Large intestine (tissue), 3 donors: ENCODE results near the gene CNOT6L. TPM values are rescaled to one million over a fixed set of nuclear protein-coding genes. Genes with fewer than 3 reads are reported as not detected.

Experiments used
- DNase-seq, 2 donors: peaks; one replicate each; pipeline versions ENCODE4 v3.0.0 to v3.0.0-alpha.2; 2013
- H3K27ac ChIP-seq: one replicate; pipeline ENCODE4 v1.5.1; 2013; ENCODE audit warnings: low read length
- H3K27me3 ChIP-seq: 2 replicates; pipeline ENCODE4 v1.6.1; 2013; ENCODE audit warnings: low read length; ENCODE audit not compliant: control insufficient read depth, insufficient read depth
- H3K36me3 ChIP-seq: 2 replicates; pipeline ENCODE4 v1.6.1; 2013; ENCODE audit warnings: low read length; ENCODE audit not compliant: control insufficient read depth, insufficient read depth
- H3K4me1 ChIP-seq: one replicate; pipeline ENCODE4 v1.6.1; 2013; ENCODE audit warnings: low read length; ENCODE audit not compliant: control insufficient read depth, insufficient read depth
- H3K4me3 ChIP-seq: one replicate; pipeline ENCODE4 v1.5.1; 2013; ENCODE audit warnings: low read length
- H3K9me3 ChIP-seq: one replicate; pipeline ENCODE4 v1.6.1; 2013; ENCODE audit warnings: mild to moderate bottlenecking, low read depth, low read length, moderate library complexity; ENCODE audit not compliant: control insufficient read depth
- WGBS: methylation state at CpG from one replicate; pipeline ENCODE4 v1.1.5; 2013; ENCODE audit warnings: low lambda C conversion rate; ENCODE audit not compliant: insufficient coverage; 5-methylcytosine and 5-hydroxymethylcytosine counted together
- polyA plus RNA-seq: library from polyadenylated mRNA; unstranded; fragments of 120-200 nt; gene quantifications from one replicate; pipeline ENCODE4 v1.2.1, GENCODE V29; 2013

CNOT6L gene
- polyA plus RNA-seq, 1 donor: 29.5 TPM

DNA sequence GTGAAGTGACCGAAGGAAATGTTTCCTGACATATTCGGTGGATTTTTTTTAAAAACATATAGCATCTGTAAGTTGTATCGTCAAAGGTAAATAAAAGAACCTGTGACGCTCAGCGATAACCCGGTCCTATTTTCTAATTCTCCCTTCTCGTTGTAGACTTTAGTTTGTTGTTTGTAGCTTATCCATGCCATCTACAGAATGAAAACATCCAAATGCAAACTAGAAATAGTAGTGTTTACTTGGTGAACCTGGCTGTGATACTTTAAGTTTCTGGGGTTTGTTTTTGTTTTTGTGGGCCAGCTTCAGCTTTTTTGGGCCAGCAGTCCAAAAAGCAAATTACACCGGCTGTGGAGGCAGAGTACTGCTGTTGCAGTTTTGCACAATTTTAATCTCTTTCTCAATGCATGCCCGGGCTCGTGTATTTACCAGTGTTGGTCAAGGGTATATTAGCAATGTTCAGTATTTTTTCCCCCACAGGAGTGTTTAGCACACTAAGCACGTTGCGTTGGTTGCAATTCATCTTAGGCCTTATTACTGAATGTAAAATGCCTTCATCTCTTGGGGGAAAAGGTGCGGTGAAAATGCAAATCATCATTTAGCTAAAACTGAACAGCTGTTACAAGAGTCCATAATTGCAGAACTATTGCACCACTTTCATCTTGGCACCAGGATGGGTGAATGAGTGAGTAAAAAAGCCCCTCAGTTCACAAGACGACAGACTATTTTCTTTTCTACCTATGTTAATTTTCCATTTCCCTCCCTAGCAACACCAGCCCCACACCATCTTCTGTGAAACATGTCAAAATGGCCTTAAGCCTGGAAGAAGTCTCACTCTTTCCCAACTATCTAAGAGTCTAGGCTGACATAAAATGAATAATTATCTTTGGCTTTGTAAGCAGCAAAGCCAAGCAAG lies 1.7 kb upstream of the CNOT6L start:
- whole genome bisulfite sequencing: 0% methylated on average over 4 of the region's 14 CpGs
- Histone ChIP-seq H3K36me3 (no peaks in the 10 kb centered on the region), H3K27ac (peak overlapping the region; percentile 95), H3K4me1 (peaks cover 9% of the 10 kb centered on the region), H3K27me3 (no peaks in the 10 kb centered on the region), H3K9me3 (no peaks in the 10 kb centered on the region), H3K4me3 (peak overlapping the region; percentile 95)
- no peak for DNase-seq

DNA sequence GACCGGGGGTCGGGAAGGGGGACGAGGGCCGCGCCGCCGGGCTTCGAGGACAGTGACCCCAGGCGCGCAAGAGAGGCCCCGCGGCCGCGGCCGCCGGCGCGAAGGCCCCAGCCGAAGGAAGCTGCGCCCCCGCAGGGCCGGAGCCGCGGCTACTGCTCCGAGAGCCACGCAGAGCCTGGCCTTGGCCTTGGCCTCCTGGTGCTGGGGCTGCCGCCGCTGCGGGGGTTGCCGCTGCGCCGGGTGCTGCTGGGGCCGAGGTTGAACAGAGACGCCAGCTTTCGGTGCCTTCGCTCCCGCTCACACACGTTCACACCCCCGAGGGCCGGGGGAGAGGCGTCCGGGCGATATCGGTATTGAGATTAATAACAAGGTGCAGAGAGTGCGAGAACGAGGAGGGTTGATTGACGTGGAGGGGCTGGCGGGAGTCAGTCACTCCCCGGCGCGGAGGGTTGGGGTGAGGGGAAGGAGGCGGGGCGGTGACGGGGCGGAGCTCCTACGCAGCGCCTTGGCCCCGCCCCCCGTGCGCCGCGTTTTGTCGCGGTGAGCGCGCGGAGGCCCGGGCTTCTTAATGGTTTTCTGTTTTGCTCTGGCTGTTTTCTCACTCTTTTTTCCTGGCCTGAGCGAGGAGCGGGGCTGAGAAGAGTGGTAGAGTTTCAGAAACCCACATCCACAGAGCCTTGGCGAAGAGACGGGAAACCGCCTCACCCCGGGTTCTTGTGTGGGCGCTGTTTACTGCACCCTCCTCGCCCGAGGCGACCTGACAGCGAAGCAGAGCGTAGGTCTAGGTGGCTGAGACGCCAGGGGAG lies 878 bp upstream of the CNOT6L start:
- H3K4me1 ChIP-seq: peaks cover 12% of the 10 kb centered on the region
- peak overlapping the region; percentile 95 for H3K27ac ChIP-seq
- WGBS: no CpG with 5 or more reads among the region's 81 CpGs
- no peaks in the 10 kb centered on the region for H3K9me3 ChIP-seq
- H3K27me3 ChIP-seq: no peaks in the 10 kb centered on the region
- peak overlapping the region; percentile 95 for H3K4me3 ChIP-seq
- H3K36me3 ChIP-seq: no peaks in the 10 kb centered on the region
- DNase-seq: peak; percentile 91 to 95

DNA sequence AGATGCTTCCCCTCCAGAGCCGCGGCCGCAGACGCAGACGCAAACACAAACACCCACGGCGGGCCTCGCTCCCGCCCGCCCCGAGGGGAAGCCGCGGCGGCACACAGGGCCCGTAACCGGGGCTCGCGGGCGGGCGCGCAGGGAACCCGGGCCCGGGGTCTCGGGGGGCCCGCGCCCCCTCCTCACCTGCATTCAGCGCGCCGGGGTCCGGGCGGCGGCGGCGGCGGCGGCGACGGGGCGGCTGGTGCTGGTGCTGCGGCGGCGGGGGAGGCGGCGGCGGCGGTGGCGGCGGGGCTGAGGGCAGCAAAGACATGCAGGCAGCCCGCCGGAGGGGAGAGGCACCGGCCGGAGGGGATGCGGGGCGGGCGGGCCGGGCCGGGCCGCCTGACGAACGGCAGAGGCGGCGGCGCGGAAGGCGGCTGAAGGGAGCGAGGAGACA lies 255 bp upstream of the CNOT6L start:
- Histone ChIP-seq H3K27me3 (no peaks in the 10 kb centered on the region), H3K27ac (peak overlapping the region; percentile 99), H3K4me3 (peak overlapping the region; percentile 97), H3K4me1 (peaks cover 16% of the 10 kb centered on the region), H3K36me3 (no peaks in the 10 kb centered on the region), H3K9me3 (no peaks in the 10 kb centered on the region)
- WGBS: no CpG with 5 or more reads among the region's 66 CpGs
- DNase-seq: no peak

DNA sequence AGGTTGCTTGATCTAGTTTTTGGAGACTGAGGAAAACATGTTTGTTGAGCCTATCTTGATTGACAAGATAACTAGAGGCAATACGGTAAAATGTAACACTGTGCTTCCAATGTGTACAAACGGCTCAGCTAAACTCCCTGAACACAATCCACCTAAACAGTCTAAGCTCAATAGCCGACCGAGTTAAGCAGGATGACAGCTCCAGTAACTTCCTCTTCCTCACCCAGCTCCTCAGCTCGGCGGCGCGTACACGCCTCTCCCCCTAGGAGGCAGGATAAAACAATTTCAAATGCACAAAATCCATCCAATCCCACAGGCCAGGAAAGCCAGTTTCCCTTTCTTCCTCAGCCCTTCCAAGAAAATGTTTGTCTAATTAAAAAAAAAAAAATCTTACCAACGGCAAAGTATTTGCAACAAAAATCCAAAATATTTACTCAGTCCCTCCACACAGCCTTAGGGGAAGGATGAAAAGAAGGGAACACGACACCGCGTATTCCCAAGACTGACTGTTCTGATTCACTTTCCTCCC lies 1.0 kb downstream of the CNOT6L start:
- Histone ChIP-seq H3K27ac (peak overlapping the region; percentile 94), H3K4me3 (peak overlapping the region; percentile 65), H3K4me1 (peaks cover 17% of the 10 kb centered on the region), H3K27me3 (no peaks in the 10 kb centered on the region), H3K36me3 (no peaks in the 10 kb centered on the region), H3K9me3 (no peaks in the 10 kb centered on the region)
- peak in 1 of 2 donors; percentile 75 for DNase-seq
- no CpG with 5 or more reads among the region's 13 CpGs for WGBS

DNA sequence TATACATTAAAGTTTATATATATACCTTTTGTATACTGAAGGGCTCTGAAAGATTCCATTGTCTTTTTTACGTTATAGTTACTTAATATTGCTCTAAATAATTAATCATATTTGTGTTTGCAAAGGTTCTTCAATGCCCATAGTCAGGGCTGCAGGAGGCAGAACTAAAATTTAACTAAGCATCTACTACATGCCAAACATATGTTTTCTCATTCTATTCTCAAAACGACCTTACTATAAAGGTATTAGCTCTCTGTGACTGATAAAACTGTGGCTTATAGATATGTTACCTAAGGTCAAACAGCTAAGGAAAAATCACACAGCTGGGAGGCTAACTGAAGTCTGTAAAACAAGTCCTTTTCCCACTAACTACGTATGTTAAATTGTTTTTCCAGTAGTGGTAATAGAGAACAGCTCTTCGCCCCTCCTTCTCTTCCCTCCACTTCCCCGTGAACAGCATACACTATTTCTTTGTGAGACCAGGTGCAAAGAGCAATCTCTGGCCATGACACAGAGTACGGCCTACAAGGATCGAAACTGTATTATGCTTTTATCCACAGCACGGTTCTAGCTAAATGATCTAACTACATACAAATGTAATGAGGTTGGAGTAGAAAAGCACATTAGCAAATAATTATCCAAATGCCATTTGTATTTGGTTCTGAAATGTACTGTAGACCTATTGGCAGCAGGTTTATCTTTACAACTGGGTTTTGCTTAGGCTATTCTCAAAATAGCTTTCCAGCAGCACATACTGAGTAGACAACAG lies 1.7 kb downstream of the CNOT6L start:
- 100% methylated on average over 1 of the region's 8 CpGs for WGBS
- Histone ChIP-seq H3K9me3 (no peaks in the 10 kb centered on the region), H3K36me3 (no peaks in the 10 kb centered on the region), H3K27ac (peak overlapping the region; percentile 94), H3K27me3 (no peaks in the 10 kb centered on the region), H3K4me1 (peaks cover 17% of the 10 kb centered on the region), H3K4me3 (peak overlapping the region; percentile 65)
- DNase-seq: peak; percentile 70 to 89

DNA sequence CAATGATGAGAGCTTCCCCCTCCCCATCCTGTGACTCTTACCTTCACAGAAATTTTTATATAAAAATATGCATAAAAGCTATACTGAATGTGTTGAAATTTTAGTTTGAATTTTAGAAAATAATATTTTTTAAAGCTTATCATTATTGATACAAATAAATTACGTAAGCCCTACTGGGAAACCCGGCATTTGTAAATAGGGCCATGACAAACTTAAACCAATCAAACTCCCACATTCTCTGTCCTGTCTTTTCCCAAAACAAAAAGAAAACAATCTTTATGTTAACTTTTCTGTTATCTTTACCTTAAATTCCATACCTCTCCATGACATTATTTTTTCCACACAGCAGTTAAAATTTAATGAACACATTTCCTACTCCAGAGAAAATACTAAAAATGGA lies 2.6 kb downstream of the CNOT6L start:
- H3K27ac ChIP-seq: peak overlapping the region; percentile 94

DNA sequence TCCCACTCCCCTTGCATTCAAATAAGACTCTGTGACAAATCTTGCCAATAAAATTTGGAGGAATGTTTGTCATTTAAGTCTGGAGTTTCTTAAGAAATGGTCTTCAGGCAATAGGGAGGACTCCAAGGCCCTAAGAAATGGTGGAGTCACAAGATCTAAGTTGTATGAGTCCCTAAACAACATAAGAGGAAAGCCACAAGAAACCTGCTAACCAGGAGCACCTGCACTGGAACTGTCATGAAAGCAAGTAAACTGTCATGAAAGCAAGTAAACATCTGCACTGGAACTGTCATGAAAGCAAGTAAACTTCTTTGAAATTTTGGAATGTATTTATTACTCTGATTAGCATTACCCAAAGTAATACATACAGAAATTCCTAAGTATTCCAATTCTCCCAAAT lies 3.5 kb downstream of the CNOT6L start:
- Histone ChIP-seq H3K4me1 (peaks cover 12% of the 10 kb centered on the region), H3K27ac (peak overlapping the region; percentile 0), H3K9me3 (no peaks in the 10 kb centered on the region), H3K36me3 (peaks cover 2% of the 10 kb centered on the region), H3K27me3 (no peaks in the 10 kb centered on the region), H3K4me3 (no peak overlapping the region)
- DNase-seq: peak in 1 of 2 donors; percentile 15

More for the DNA sequence above, 2.6 kb downstream of the CNOT6L start:
- H3K9me3 ChIP-seq: no peaks in the 10 kb centered on the region
- DNase-seq: no peak
- 60% methylated on average over 1 of the region's 2 CpGs for WGBS
- H3K4me1 ChIP-seq: peaks cover 17% of the 10 kb centered on the region
- no peaks in the 10 kb centered on the region for H3K36me3 ChIP-seq
- no peak overlapping the region for H3K4me3 ChIP-seq
- no peaks in the 10 kb centered on the region for H3K27me3 ChIP-seq

DNA sequence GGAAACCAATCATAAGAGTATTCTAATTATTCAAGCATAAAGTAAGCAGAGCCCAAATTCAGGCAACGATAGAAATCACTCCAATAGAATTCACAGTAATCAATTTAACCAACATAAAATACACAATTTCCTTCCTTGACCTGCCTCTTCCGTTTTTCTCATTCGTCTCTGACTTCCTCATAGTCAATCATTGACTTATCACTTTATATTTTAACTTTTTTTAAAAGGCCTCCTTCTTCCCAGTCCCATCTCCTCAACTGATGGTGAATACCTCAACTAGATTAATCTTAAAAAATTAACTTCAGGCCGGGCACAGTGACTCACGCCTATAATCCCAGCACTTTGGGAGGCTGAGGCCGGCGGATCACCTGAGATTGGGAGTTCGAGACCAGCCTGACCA lies 13.3 kb downstream of the CNOT6L start:
- Histone ChIP-seq H3K4me3 (no peak overlapping the region), H3K27me3 (no peaks in the 10 kb centered on the region), H3K4me1 (no peaks in the 10 kb centered on the region), H3K9me3 (no peaks in the 10 kb centered on the region), H3K27ac (no peak overlapping the region), H3K36me3 (peaks cover 2% of the 10 kb centered on the region)
- 86% methylated on average over 2 of the region's 8 CpGs for WGBS
- no peak for DNase-seq

DNA sequence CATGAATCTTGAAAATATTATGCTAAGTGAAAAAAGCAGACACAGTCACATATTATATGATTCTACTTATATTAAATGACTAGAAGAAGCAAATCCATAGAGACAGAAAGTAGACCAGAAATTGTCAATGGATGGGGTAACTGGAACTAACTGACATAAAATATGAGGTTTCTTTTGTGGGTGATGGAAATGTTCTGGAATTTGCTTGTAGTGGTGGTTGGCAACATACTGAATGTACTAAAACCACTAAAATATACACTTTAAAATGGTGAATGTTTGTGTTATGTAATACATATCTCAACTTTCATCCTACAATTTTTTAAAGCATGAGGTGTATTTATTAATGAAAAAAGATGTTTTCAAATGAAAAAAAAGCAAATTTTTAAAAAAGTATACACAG lies 14.7 kb downstream of the CNOT6L start:
- DNase-seq: no peak
- Histone ChIP-seq H3K9me3 (no peaks in the 10 kb centered on the region), H3K36me3 (no peaks in the 10 kb centered on the region), H3K4me3 (no peak overlapping the region), H3K4me1 (no peaks in the 10 kb centered on the region), H3K27me3 (no peaks in the 10 kb centered on the region), H3K27ac (no peak overlapping the region)

DNA sequence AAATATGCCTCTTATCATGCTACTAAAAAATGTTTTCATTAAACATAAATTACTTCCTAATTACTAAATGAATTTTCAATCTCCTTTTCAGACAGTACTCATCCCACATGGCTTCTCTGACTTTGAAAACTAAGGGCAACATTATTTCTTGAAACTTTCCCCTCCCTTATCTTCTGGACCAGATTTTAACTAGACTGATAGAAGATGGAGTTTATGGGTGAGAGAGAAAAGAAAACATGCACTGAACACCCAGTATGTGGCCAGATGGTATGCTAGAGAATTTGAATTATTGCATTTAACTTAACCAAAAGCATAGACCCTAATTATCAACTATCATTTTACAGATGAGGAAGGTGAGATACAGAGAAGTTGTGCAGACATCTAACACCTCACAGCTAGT lies 16.8 kb downstream of the CNOT6L start:
- Histone ChIP-seq H3K4me1 (no peaks in the 10 kb centered on the region), H3K27ac (no peak overlapping the region), H3K36me3 (no peaks in the 10 kb centered on the region), H3K9me3 (no peaks in the 10 kb centered on the region), H3K4me3 (no peak overlapping the region), H3K27me3 (no peaks in the 10 kb centered on the region)
- DNase-seq: no peak
